Measurements from ENCODE around the gene PRKCA. TPM values are rescaled to one million over a fixed set of nuclear protein-coding genes. Genes with fewer than 3 reads are reported as not detected.

PRKCA gene
- polyA plus RNA-seq, 1 experiment: 66.8 TPM

GRCh38 chr17:66519154-66519553 lies 216.7 kb downstream of the PRKCA start:
- ChIA-PET POLR2A (no interaction called here), CTCF (interaction anchor here (0.6 to 1.2 kb wide), 3 partner anchors 10 to 144 kb away, joined by 3 read pairs; no protein-coding TSS in a partner anchor)

GRCh38 chr17:66520999-66521398 lies 218.6 kb downstream of the PRKCA start:
- H3K27me3 ChIP-seq (ENCODE audit: control insufficient read depth, insufficient read depth, low read length): no peaks in the 10 kb centered on the region
- no peaks in the 10 kb centered on the region for H3K9me3 ChIP-seq (ENCODE audit: control insufficient read depth, insufficient read depth, low read length)
- no peak overlapping the region for H3K27ac ChIP-seq (ENCODE audit: low read depth, low read length)
- H3K4me3 ChIP-seq (ENCODE audit: low read depth, low read length): no peak overlapping the region
- DNase-seq (ENCODE audit: low read depth, low spot score): no peak
- ChIA-PET CTCF (no interaction called here), POLR2A (no interaction called here)
- TF ChIP-seq, protein P1, sequence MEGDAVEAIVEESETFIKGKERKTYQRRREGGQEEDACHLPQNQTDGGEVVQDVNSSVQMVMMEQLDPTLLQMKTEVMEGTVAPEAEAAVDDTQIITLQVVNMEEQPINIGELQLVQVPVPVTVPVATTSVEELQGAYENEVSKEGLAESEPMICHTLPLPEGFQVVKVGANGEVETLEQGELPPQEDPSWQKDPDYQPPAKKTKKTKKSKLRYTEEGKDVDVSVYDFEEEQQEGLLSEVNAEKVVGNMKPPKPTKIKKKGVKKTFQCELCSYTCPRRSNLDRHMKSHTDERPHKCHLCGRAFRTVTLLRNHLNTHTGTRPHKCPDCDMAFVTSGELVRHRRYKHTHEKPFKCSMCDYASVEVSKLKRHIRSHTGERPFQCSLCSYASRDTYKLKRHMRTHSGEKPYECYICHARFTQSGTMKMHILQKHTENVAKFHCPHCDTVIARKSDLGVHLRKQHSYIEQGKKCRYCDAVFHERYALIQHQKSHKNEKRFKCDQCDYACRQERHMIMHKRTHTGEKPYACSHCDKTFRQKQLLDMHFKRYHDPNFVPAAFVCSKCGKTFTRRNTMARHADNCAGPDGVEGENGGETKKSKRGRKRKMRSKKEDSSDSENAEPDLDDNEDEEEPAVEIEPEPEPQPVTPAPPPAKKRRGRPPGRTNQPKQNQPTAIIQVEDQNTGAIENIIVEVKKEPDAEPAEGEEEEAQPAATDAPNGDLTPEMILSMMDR (IDR thresholded peaks at IDR 0.05; ENCODE audit: low read depth, low read length): no peak

More at GRCh38 chr17:66519154-66519553, 216.7 kb downstream of the PRKCA start:
- DNase-seq (ENCODE audit: low read depth, low spot score): no peak
- Histone ChIP-seq H3K4me3 (ENCODE audit: low read depth, low read length) (no peak overlapping the region), H3K9me3 (ENCODE audit: control insufficient read depth, insufficient read depth, low read length) (no peaks in the 10 kb centered on the region), H3K27me3 (ENCODE audit: control insufficient read depth, insufficient read depth, low read length) (no peaks in the 10 kb centered on the region), H3K27ac (ENCODE audit: low read depth, low read length) (no peak overlapping the region)
- TF ChIP-seq, protein P1 (IDR thresholded peaks at IDR 0.05; ENCODE audit: low read depth, low read length): no peak

- Histone ChIP-seq H3K27me3 (ENCODE audit: control insufficient read depth, insufficient read depth, low read length) (no peaks in the 10 kb centered on the region), H3K27ac (ENCODE audit: low read depth, low read length) (peak overlapping the region; percentile 23), H3K9me3 (ENCODE audit: control insufficient read depth, insufficient read depth, low read length) (no peaks in the 10 kb centered on the region), H3K4me3 (ENCODE audit: low read depth, low read length) (no peak overlapping the region)
- TF ChIP-seq, protein P1 (IDR thresholded peaks at IDR 0.05; ENCODE audit: low read depth, low read length): no peak
- ChIA-PET CTCF (interaction anchor here (1.1 kb wide), 1 partner anchor 268 kb away, joined by 4 read pairs; no protein-coding TSS in a partner anchor), POLR2A (interaction anchor here (0.6 kb wide), 1 partner anchor 102 kb away, joined by 6 read pairs; no protein-coding TSS in a partner anchor)
- DNase-seq (ENCODE audit: low read depth, low spot score): no peak
Measured at GRCh38 chr17:66522591-66523272, 220.3 kb downstream of the PRKCA start.

DNA sequence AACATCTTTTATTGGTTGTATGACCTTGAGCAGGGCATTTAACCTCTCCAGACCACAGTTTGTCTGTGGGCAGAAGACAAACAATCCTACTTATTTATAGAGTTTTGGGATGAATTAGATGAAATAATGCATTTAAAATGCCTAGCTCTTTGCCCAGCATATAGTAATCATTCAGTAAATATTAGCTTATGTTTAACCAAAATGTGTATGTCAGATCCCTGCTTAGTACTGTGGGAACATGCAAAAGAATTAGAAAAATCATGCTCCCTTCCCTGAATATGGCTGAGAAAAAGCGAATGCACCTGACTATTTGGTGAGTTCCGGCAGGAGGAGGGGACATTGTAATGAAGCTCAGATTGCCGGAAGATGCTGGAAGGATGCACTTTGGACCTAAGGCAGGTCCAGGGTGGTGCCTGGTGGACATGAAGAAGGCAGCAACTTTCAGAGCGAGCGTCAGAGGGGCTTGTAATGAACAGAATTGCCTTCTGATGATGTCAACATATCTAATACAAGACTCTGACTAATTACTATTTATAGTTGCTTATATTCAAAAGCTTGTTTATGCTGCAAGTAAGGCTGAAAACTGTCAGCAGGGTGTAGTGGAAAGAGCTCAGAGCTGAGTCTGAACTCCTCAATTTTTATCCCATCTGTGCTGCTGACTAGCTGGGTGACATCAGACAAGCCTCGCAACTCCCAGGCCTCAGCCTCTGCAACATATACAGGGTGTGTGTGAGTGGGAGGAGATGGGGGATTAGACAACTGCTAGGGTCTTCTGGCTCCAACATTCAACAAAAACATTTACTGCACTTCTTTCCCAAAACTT lies 221.2 kb downstream of the PRKCA start:
- H3K4me3 ChIP-seq (ENCODE audit: low read depth, low read length): no peak overlapping the region
- peak; percentile 67 for DNase-seq (ENCODE audit: low read depth, low spot score)
- no peaks in the 10 kb centered on the region for H3K27me3 ChIP-seq (ENCODE audit: control insufficient read depth, insufficient read depth, low read length)
- ChIA-PET CTCF (no interaction called here), POLR2A (interaction anchor here (1.2 kb wide), 1 partner anchor 56 kb away, joined by 3 read pairs; no protein-coding TSS in a partner anchor)
- no peaks in the 10 kb centered on the region for H3K9me3 ChIP-seq (ENCODE audit: control insufficient read depth, insufficient read depth, low read length)
- H3K27ac ChIP-seq (ENCODE audit: low read depth, low read length): peak overlapping the region; percentile 65
- TF ChIP-seq, protein P1 (IDR thresholded peaks at IDR 0.05; ENCODE audit: low read depth, low read length): no peak

- ChIA-PET CTCF (interaction anchor here (0.8 kb wide), 1 partner anchor 42 kb away, joined by 3 read pairs; no protein-coding TSS in a partner anchor), POLR2A (no interaction called here)
- no peak for DNase-seq (ENCODE audit: low read depth, low spot score)
- Histone ChIP-seq H3K27me3 (ENCODE audit: control insufficient read depth, insufficient read depth, low read length) (no peaks in the 10 kb centered on the region), H3K27ac (ENCODE audit: low read depth, low read length) (no peak overlapping the region), H3K4me3 (ENCODE audit: low read depth, low read length) (no peak overlapping the region), H3K9me3 (ENCODE audit: control insufficient read depth, insufficient read depth, low read length) (no peaks in the 10 kb centered on the region)
- TF ChIP-seq, protein P1 (IDR thresholded peaks at IDR 0.05; ENCODE audit: low read depth, low read length): no peak
Measured at GRCh38 chr17:66524877-66525276, 222.5 kb downstream of the PRKCA start.
